ENCODE data around the gene FBLN1.

Gene FBLN1

GRCh38 chr22:45504373-45505341 lies 2.0 kb downstream of the FBLN1 start:
- DNase-seq = no peak

DNA sequence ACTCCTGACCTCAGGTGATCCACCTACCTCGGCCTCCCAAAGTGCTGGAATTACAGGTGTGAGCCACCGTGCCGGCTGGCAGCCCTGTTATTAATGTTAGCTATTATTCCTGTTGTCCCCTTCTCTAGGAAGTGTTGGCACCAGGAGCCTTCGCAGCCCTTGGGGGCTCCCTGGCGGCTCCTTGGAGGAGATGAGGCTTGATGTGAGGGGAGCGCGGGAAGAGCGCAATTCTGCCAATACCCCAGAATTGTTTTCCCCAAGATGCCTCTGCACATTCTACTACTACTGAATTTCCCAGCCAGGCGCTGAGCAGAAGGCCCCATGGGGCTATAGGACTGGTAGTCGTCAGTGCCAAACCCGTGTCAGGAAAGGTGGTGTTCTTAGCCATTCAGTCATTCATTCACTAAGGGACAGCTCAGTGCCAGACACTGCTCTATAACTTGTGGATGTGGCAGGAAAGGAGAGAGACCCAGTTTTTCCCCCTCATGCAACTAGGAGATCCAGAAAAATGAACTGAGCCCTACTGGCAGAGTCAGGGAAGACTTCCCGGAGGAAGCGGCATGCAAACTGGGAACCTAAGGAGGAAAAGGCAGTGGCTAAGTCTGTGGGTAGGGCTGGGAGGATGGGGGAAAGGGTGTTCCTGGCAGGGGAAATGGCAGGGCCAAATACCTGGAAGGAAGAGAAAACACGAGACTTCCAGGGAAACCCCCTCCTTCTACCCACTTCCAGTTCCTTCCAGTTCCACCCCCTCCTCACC lies 3.5 kb downstream of the FBLN1 start:
- DNase-seq = no peak

DNA sequence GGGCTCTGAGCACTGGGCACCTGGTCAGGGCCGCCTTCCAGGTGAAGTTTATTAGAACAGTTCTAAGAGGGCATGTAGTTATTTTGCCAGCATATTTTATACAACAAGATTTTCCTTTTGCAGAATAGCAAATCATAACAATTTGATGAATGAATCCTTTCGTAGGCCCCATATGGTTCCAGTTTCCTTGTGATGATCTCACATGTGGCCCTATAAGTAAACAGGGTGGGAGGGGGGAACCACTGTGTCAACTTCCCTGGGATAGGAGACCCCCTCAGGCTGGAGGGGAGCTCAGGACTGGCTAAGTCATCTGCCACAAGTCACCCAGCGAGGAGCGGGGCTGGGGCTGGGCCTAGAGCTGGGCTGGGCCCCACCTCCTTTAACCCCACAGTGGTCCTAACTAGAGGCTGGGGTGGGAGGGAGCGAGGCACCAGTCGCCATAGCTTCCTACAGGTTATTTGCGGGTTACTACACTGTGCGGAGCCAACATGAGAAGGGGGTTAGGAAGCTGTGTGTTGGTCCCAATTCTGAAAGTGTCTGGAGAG lies 4.2 kb downstream of the FBLN1 start:
- DNase-seq = no peak

DNA sequence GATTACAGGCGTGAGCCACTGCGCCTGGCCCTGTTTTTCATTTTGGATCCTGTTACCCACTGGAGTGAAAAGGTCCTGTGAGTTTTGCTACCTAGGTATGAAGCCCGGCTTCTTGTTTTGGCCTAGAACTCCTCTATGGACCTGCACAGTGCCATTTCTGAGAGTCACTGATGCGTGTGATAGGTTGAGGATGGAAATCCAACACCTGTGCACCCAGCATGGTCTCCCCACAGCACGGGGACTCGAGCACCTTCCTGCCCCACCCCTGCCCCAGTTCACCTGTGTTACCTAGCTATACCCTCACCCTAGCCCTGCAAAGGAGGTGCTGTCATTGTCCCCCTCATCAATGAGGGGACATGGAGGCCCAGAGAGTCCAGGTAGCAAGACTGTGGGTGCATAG lies 5.1 kb downstream of the FBLN1 start:
- DNase-seq = no peak

- no peak for DNase-seq
Observed at GRCh38 chr22:45508814-45509213, 6.1 kb downstream of the FBLN1 start.

- no peak for DNase-seq
Observed at GRCh38 chr22:45510376-45511232, 7.9 kb downstream of the FBLN1 start.

- DNase-seq = no peak
Observed at GRCh38 chr22:45511847-45512261, 9.2 kb downstream of the FBLN1 start.

DNA sequence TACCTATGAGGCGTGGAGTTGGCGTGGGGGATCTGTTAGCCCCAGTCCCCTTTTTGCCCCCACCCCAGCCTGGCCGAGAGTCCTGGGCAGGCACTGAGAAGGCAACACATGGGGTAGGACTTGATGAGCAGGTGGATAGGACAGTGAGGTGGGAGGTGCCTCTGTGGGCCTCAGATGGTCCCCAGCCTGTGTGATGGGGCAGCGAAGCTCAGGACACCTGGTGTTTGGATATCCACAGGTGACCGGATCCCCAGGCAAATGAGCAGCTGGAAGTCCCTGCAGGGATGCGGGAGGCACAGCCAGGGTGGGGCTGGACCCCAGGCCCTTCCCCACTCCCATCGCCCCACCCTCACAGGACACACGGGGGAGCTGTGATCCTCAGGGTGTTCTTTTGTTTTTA lies 9.7 kb downstream of the FBLN1 start:
- DNase-seq = no peak

GRCh38 chr22:45515676-45516075 lies 13.0 kb downstream of the FBLN1 start:
- no peak for DNase-seq

- DNase-seq = no peak
Observed at GRCh38 chr22:45516163-45516562, 13.5 kb downstream of the FBLN1 start.

- no peak for DNase-seq
Observed at GRCh38 chr22:45516923-45517675, 14.4 kb downstream of the FBLN1 start.

DNA sequence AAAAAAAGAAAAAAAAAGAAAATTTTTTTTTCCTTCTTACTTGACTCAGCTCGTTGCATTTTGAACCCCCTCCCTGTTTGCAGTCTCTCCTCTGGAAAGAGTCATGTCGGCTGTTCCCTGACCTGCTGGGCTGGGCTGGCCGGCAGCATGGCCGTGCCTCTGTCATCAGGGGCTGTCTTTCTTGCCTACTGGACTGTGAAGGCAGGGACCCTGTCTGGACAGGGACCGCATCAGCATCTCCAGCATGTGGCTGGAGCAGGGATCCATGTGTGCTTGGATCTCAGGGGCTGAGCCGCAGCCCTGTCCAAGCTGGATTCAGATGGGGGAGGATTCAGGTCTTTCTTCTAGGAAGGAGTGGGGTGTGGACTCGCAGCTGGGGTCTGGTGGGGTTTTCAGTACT lies 15.5 kb downstream of the FBLN1 start:
- DNase-seq = no peak

DNA sequence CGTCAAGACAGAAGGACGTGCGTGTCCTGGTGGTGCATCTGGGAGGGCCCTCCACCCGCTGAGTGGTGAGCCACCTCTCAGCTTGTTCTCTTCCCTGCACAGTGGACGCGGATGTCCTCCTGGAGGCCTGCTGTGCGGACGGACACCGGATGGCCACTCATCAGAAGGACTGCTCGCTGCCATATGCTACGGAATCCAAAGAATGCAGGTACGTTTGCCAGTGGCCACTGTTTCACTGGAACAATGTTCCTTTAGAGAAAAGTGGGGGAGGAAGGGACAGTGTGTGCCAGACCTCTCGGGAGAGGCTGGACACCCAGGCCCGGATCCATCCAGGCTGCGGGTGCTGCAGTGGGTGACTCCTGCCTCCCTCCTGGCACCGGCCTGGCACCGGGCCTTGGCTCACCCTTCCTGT lies 15.9 kb downstream of the FBLN1 start:
- DNase-seq = no peak

GRCh38 chr22:45521178-45521577 lies 18.5 kb downstream of the FBLN1 start:
- no peak for DNase-seq

DNA sequence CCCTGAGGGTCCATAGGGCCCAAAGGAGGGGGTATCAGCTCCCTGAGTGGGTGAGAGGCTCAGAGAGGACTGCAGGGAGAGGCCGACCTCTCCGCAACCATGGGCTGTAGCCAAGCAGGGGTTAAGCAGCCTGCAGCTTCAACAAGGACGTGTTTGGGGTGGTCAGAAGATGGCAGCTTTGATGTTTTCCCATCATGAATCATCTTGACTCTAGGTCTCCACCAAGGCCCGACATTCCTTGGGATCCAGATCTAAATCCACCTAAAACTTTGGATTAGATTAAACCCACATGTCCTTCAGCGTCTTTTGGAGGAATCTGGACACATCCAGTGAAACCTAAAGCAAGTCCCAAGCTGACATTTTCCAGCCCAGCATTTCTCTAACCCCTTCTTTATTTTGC lies 19.8 kb downstream of the FBLN1 start:
- no peak for DNase-seq

GRCh38 chr22:45524157-45524556 lies 21.5 kb downstream of the FBLN1 start:
- no peak for DNase-seq

GRCh38 chr22:45524966-45525365 lies 22.3 kb downstream of the FBLN1 start:
- DNase-seq = no peak

DNA sequence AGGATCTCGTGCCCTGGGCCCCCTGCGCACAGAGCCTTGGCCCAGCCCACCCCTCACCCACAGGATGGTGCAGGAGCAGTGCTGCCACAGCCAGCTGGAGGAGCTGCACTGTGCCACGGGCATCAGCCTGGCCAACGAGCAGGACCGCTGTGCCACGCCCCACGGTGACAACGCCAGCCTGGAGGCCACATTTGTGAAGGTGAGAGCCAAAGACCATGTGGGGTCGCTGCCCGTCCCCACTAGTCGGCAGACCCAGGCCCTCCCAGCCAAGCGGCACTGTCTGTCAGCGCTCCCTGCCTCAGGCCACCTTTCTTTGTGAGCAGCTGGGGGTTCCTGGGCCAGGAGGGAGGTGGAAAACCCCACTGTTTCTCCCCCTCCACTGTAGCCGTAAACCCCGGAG lies 22.8 kb downstream of the FBLN1 start:
- DNase-seq = no peak

- DNase-seq = no peak
Observed at GRCh38 chr22:45526281-45526680, 23.6 kb downstream of the FBLN1 start.

DNA sequence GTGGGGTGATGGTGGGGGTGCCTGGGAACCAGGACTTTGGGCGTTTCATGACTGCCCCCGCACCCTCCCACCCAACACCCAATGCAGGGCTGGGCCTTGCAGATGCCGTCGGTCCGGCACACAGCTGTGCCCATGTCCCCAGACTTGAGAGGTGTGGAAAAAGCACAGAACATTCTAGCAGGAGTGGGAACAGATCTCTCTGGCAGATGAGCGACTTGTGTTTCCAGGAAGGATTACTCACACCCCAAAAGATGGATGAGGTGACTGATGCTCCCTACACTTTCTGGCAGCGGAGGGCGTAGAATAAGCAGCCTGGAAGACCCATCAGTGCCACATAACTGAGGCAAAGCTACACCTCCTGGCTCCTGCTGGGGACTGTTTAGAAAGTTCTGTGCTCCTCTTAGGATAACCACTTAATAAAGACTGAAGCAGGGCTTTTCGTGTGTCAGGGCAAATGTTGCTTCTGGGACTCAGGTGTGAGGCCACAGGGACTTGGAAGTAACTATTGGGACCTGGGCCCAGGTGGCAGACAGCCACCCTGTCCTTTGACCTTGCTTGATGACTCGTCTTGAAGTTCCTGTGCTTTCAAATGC lies 24.2 kb downstream of the FBLN1 start:
- DNase-seq = no peak

DNA sequence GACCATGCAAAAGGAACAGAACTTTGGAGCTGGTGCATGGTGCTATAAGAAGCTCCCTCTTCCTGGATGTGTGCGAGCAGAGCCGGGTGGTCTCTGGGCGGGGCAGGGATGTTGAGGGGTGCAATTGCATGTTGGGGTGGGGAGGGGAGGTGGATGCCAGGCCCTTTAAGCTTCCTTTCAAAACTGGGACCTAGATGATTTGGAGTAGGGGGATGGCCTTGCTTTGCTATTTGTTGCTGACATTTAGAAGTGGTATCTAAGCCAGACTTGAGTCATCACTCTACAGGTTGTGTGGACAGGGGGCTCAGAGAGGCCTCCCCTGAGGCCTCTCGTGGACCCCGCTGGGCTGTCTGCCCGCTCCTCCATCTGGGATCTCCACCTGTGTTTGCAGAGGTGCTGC lies 24.8 kb downstream of the FBLN1 start:
- DNase-seq = no peak

DNA sequence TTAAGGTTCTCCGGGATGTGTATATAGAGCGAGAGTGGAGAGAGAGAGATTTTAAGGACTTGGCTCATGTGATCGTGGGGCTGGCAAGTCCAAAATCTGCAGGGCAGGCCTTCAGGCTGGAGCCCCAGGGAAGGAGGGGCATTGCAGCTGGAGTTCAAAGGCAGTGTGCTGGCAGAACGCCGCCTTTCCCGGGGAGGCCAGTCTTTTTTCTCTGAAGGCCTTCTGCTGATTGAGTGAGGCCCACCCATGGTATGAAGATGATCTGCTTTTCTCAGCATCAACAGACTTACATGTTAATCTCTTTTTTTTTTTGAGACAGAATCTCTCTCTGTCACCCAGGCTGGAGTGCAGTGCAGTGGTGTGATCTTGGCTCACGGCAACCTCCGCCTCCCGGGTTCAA lies 25.4 kb downstream of the FBLN1 start:
- DNase-seq = no peak
